ENCODE measurements around the gene PDCD2L. TPM values are rescaled to one million over a fixed set of nuclear protein-coding genes. Genes with fewer than 3 reads are reported as not detected.

PDCD2L gene
- total RNA-seq, 1 experiment from 2014 or later, result 43.3 TPM

- H3K27ac Mint-ChIP-seq, result no peak overlapping the region
Observed at GRCh38 chr19:34408411-34408810, 4.2 kb downstream of the PDCD2L start.

More at GRCh38 chr19:34408411-34408810, 4.2 kb downstream of the PDCD2L start:
- no peak overlapping the region for H2BK12ac ChIP-seq (ENCODE audit: insufficient read length, low read depth, low read length)
- no peak overlapping the region for H2BK5ac ChIP-seq (ENCODE audit: insufficient read length, low read length)
- H3K56ac ChIP-seq (ENCODE audit: insufficient read length, low read depth, low read length), result no peak overlapping the region
- no peaks in the 10 kb centered on the region for H4K20me1 ChIP-seq (ENCODE audit: control insufficient read depth, insufficient read depth, insufficient read length)
- H3K79me2 ChIP-seq (ENCODE audit: insufficient read depth, low read length), result peaks cover 2% of the 10 kb centered on the region; the same call in 1 of the 2 replicates
- H2BK120ac ChIP-seq (ENCODE audit: low read depth, low read length, poor library complexity, severe bottlenecking), result no peak overlapping the region
- H3K23ac ChIP-seq (ENCODE audit: insufficient read length, low read depth, low read length), result no peak overlapping the region
- no peaks in the 10 kb centered on the region for H3K27me3 Mint-ChIP-seq (ENCODE audit: low read depth)
- no peaks in the 10 kb centered on the region; a peak in 1 of 5 replicates for H3K9me3 Mint-ChIP-seq
- no peak for TF ChIP-seq CTCF (conservative IDR thresholded peaks at IDR 0.05)
- H3T11ph ChIP-seq (ENCODE audit: low read length), result no peak overlapping the region
- peaks cover 4% of the 10 kb centered on the region for H3K23me2 ChIP-seq (ENCODE audit: insufficient read length, low read depth, low read length, poor library complexity, severe bottlenecking)
- no peak overlapping the region for H3K18ac ChIP-seq (ENCODE audit: insufficient read length, low read depth, low read length)
- no peak overlapping the region for H3K4me3 Mint-ChIP-seq
- H2BK20ac ChIP-seq (ENCODE audit: low read depth, low read length, poor library complexity, severe bottlenecking), result no peak overlapping the region
- H2AK5ac ChIP-seq (ENCODE audit: insufficient read length, low read length), result no peak overlapping the region
- H3K4me1 ChIP-seq (ENCODE audit: insufficient read depth, low read length), result no peaks in the 10 kb centered on the region
- H3K79me1 ChIP-seq (ENCODE audit: insufficient read depth, low read depth, low read length, poor library complexity, severe bottlenecking), result no peaks in the 10 kb centered on the region
- H3K4ac ChIP-seq (ENCODE audit: low read depth, low read length), result no peak overlapping the region
- no peak for DNase-seq
- H3K4me1 Mint-ChIP-seq, result peaks cover 0 to 3% of the 10 kb centered on the region in 2 experiments; a peak in 1 of 4 replicates
- H3K14ac ChIP-seq (ENCODE audit: insufficient read depth, low read length), result no peak overlapping the region
- H3K4me2 ChIP-seq (ENCODE audit: insufficient read depth, insufficient read length, low read length), result no peak overlapping the region
- no peak overlapping the region for H4K91ac ChIP-seq (ENCODE audit: insufficient read length, low read depth, low read length)
- H3K27ac ChIP-seq (ENCODE audit: insufficient read length, low read depth, low read length), result no peak overlapping the region
- no peak overlapping the region for H2AFZ ChIP-seq (ENCODE audit: low read length)
- no peak overlapping the region for H4K8ac ChIP-seq (replicated peaks; ENCODE audit: insufficient read length, low read depth, low read length)
- H4K5ac ChIP-seq (ENCODE audit: insufficient read length, low read depth, low read length), result no peak overlapping the region
- H3K36me3 Mint-ChIP-seq (ENCODE audit: insufficient read depth in 1 of 3, low read depth in 3 of 3), result peaks cover 17 to 47% (median 29%) of the 10 kb centered on the region in 3 experiments
- H2BK15ac ChIP-seq (ENCODE audit: low read depth, low read length), result no peak overlapping the region
- no peak overlapping the region for H3K9ac ChIP-seq (ENCODE audit: extremely low read depth, insufficient read length, low read length)
- no peaks in the 10 kb centered on the region for H3K27me3 ChIP-seq (ENCODE audit: insufficient read depth, low read length)
- no peaks in the 10 kb centered on the region for H3K9me3 ChIP-seq (ENCODE audit: control insufficient read depth, low read depth, low read length)
- no CpG with 5 or more reads among the region's 8 CpGs for WGBS (ENCODE audit: extremely low coverage, insufficient read length, low lambda C conversion rate)
